NCI-H1417 (cell line): ENCODE results near the gene PYGL.

Experiments
- DNase-seq, 3 experiments: peaks; one replicate each; lab custom pipeline; 2025; lab: John Stamatoyannopoulos, UW

The PYGL gene

GRCh38 chr14:50871914-50872732, 72.2 kb downstream of the PYGL start, which contains the start of gene ABHD12B:
Gene ABHD12B, plus strand, starts transcription at chr14:50872053. Its CDS starts 122 bp downstream, at chr14:50872175.
- no peak for DNase-seq

- no peak for DNase-seq
Measured at GRCh38 chr14:50871228-50871627, 73.1 kb downstream of the PYGL start.

GRCh38 chr14:50865391-50866076, 78.7 kb downstream of the PYGL start:
- no peak for DNase-seq

- no peak for DNase-seq
Measured at GRCh38 chr14:50864946-50865345, 79.3 kb downstream of the PYGL start.

GRCh38 chr14:50864237-50864636, 80.0 kb downstream of the PYGL start:
- no peak for DNase-seq

GRCh38 chr14:50862036-50862570, 82.2 kb downstream of the PYGL start:
- no peak for DNase-seq

GRCh38 chr14:50860478-50861086, 83.7 kb downstream of the PYGL start:
- DNase-seq = peak; percentile 91 to 98 (median 97)

- DNase-seq = no peak
Measured at GRCh38 chr14:50859296-50859624, 85.0 kb downstream of the PYGL start.

- DNase-seq = no peak
Measured at GRCh38 chr14:50856660-50857059, 87.6 kb downstream of the PYGL start.

GRCh38 chr14:50855558-50855957, 88.7 kb downstream of the PYGL start:
- DNase-seq = no peak
